Astrocyte (in vitro differentiated cells and primary cell): ENCODE measurements around the gene ADGRG6. TPM values are rescaled to one million over a fixed set of nuclear protein-coding genes. Genes with fewer than 3 reads are reported as not detected.

Experiments used
- DNase-seq: peaks from one replicate; pipeline ENCODE4 v3.0.0-alpha.2; 2010; ENCODE audit warnings: low read depth
- FAIRE-seq: peaks from 2 replicates; lab custom pipeline; 2011; peaks lifted over from hg19 to GRCh38; lab: Jason Lieb, UNC
- H2AFZ ChIP-seq: 2 replicates; pipeline ENCODE4 v1.6.0; 2012; ENCODE audit warnings: low read depth, low read length, inconsistent platforms
- H3K27ac ChIP-seq: 2 replicates; pipeline ENCODE4 v1.5.1; 2011; ENCODE audit warnings: low read depth, low read length, inconsistent platforms
- H3K27me3 ChIP-seq: 2 replicates; pipeline ENCODE4 v1.6.0; 2011; ENCODE audit warnings: low read length, inconsistent platforms; ENCODE audit not compliant: insufficient read depth
- H3K36me3 ChIP-seq: 2 replicates; pipeline ENCODE4 v1.5.1; 2011; ENCODE audit warnings: low read length, inconsistent platforms; ENCODE audit not compliant: insufficient read depth
- H3K4me1 ChIP-seq: 2 replicates; pipeline ENCODE4 v1.5.1; 2011; ENCODE audit warnings: low read length, inconsistent platforms; ENCODE audit not compliant: insufficient read depth
- H3K4me2 ChIP-seq: 2 replicates; pipeline ENCODE4 v1.6.0; 2012; ENCODE audit warnings: low read length, inconsistent platforms
- H3K4me3 ChIP-seq: 2 replicates; pipeline ENCODE4 v1.5.1; 2011; ENCODE audit warnings: low read depth, mild to moderate bottlenecking, low read length, inconsistent platforms; ENCODE audit not compliant: insufficient read depth
- H3K79me2 ChIP-seq: 2 replicates; pipeline ENCODE4 v1.6.0; 2012; ENCODE audit warnings: mild to moderate bottlenecking, low read length, inconsistent platforms; ENCODE audit not compliant: insufficient read depth
- H3K9ac ChIP-seq: 2 replicates; pipeline ENCODE4 v1.6.0; 2012; ENCODE audit warnings: mild to moderate bottlenecking, low read length, inconsistent platforms
- H3K9me3 ChIP-seq: 2 replicates; pipeline ENCODE4 v1.5.1; 2012; ENCODE audit warnings: low read depth, mild to moderate bottlenecking, low read length, inconsistent platforms; ENCODE audit not compliant: insufficient read depth
- H4K20me1 ChIP-seq: 2 replicates; pipeline ENCODE4 v1.6.0; 2012; ENCODE audit warnings: low read length, inconsistent platforms; ENCODE audit not compliant: insufficient read depth
- H3K27ac Mint-ChIP-seq: one replicate; pipeline ENCODE4 v1.8.0; 2021; ENCODE audit warnings: mild to moderate bottlenecking, mixed read lengths; ENCODE audit not compliant: unreplicated experiment
- H3K27me3 Mint-ChIP-seq: one replicate; pipeline ENCODE4 v1.8.0; 2021; ENCODE audit warnings: low read depth, mixed read lengths; ENCODE audit not compliant: unreplicated experiment
- H3K36me3 Mint-ChIP-seq: one replicate; pipeline ENCODE4 v1.8.0; 2021; ENCODE audit warnings: low read depth, mixed read lengths; ENCODE audit not compliant: unreplicated experiment
- H3K4me1 Mint-ChIP-seq: one replicate; pipeline ENCODE4 v1.8.0; 2021; ENCODE audit warnings: low read depth, mixed read lengths; ENCODE audit not compliant: unreplicated experiment
- H3K4me3 Mint-ChIP-seq: one replicate; pipeline ENCODE4 v1.8.0; 2021; ENCODE audit warnings: mild to moderate bottlenecking, moderate library complexity, mixed read lengths; ENCODE audit not compliant: unreplicated experiment
- H3K9me3 Mint-ChIP-seq: one replicate; pipeline ENCODE4 v1.8.0; 2021; ENCODE audit warnings: mild to moderate bottlenecking, mixed read lengths; ENCODE audit not compliant: unreplicated experiment
- EZH2 ChIP-seq: IDR thresholded peaks from 2 replicates; pipeline ENCODE4 v1.6.1; 2012; ENCODE audit warnings: mild to moderate bottlenecking, low read length, inconsistent platforms; ENCODE audit not compliant: insufficient read depth
- total RNA-seq: library from RNA; stranded (reverse); gene quantifications from 2 replicates; pipeline ENCODE4 v1.2.1, GENCODE V29; 2021
- TF ChIP-seq, protein P1 (sequence below): IDR thresholded peaks from 2 replicates; pipeline ENCODE4 v1.5.1; 2011; ENCODE audit warnings: low read depth, mild to moderate bottlenecking, inconsistent platforms, low read length, moderate library complexity; ENCODE audit not compliant: insufficient read depth

The ADGRG6 gene
- total RNA-seq, 1 donor from 2014 or later: 98.2 TPM

DNA sequence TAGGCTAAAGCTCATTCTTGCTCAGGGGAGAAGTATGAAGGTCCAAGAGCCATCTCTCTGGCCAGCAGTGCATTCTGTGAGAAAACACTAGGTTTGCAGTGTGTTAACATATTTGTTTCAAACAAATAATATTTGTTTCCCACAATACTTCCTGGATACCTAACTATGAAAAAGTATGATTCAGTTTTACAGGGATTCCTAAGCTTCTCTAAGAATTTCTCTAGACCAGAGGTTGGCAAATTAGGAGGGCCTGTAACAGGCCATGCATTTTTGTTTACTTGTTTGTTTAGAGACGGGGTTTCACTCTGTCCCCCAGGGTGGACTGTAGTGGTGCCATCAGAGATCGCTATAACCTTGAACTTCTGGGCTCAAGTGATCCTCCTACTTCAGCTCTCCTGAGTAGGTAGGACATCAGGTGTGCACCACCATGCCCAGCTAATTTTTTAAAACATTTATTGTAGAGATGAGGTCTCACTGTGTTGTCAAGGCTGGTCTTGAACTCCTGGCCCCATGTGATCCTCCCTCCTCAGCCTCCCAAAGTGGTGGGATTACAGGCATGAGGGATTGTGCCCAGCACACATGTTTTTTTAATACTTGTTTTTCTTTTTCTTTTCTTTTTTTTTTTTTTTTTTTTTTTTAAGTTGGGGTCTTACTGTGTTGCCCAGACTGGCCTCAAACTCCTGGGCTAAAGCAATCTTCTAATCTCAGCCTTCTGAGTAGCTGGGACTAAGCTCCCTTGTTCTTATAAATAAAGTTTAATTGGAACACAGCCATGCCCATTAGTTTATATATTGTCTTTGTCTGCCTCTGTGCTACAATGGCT lies 71.7 kb downstream of the ADGRG6 start:
- Histone ChIP-seq H3K79me2 (no peaks in the 10 kb centered on the region), H3K36me3 (no peaks in the 10 kb centered on the region), H3K27me3 (no peaks in the 10 kb centered on the region), H3K4me1 (peaks cover 29% of the 10 kb centered on the region), H3K9me3 (no peaks in the 10 kb centered on the region), H3K4me2 (no peak overlapping the region), H3K4me3 (no peak overlapping the region), H2AFZ (no peak overlapping the region), H3K9ac (no peak overlapping the region), H3K27ac (no peak overlapping the region), H4K20me1 (no peaks in the 10 kb centered on the region)
- Mint-ChIP-seq H3K9me3 (no peaks in the 10 kb centered on the region), H3K4me3 (no peak overlapping the region), H3K27ac (peak overlapping the region; percentile 93), H3K36me3 (peaks cover 2% of the 10 kb centered on the region), H3K27me3 (no peaks in the 10 kb centered on the region), H3K4me1 (peaks cover 51% of the 10 kb centered on the region)
- FAIRE-seq: no peak
- TF ChIP-seq, protein P1, sequence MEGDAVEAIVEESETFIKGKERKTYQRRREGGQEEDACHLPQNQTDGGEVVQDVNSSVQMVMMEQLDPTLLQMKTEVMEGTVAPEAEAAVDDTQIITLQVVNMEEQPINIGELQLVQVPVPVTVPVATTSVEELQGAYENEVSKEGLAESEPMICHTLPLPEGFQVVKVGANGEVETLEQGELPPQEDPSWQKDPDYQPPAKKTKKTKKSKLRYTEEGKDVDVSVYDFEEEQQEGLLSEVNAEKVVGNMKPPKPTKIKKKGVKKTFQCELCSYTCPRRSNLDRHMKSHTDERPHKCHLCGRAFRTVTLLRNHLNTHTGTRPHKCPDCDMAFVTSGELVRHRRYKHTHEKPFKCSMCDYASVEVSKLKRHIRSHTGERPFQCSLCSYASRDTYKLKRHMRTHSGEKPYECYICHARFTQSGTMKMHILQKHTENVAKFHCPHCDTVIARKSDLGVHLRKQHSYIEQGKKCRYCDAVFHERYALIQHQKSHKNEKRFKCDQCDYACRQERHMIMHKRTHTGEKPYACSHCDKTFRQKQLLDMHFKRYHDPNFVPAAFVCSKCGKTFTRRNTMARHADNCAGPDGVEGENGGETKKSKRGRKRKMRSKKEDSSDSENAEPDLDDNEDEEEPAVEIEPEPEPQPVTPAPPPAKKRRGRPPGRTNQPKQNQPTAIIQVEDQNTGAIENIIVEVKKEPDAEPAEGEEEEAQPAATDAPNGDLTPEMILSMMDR: no peak
- no peak for TF ChIP-seq EZH2
- no peak for DNase-seq

DNA sequence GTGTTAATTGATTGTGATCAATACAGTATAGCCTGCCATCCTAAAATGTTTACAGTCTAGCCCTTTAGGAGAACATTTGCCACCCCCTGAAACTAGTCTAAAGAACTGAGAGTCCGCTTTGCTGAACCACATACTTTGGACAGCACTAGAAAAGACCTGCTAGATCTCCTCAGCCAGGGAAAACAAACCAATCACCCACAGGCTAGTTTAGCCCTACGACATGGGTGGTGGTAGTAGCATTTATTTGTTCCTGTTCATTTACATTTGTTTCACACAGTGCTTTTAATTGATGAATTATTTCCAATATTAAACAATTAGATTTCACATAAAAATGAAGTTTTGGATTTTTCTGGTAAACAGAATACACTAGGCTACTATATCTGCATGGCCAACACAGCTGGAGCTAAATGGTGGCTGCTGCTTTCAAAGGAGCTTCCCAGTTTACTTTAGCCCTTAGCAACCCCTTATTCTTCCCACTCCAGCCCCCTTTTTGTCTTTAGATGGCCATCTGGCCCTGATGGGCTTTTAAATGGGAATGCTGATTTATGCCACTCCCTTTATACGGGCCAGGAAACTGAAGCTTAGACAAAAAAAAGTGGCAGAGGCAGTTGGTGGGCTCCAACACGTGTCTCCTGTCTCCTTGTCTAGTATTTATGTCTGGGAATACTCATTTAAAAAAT lies 72.4 kb downstream of the ADGRG6 start:
- no peaks in the 10 kb centered on the region for H3K9me3 Mint-ChIP-seq
- DNase-seq: no peak
- Histone ChIP-seq H3K9ac (no peak overlapping the region), H2AFZ (no peak overlapping the region), H3K27ac (peak overlapping the region; percentile 73), H3K9me3 (no peaks in the 10 kb centered on the region), H3K36me3 (no peaks in the 10 kb centered on the region), H3K4me2 (no peak overlapping the region), H3K4me1 (peaks cover 31% of the 10 kb centered on the region), H3K79me2 (no peaks in the 10 kb centered on the region), H3K4me3 (no peak overlapping the region), H4K20me1 (no peaks in the 10 kb centered on the region), H3K27me3 (no peaks in the 10 kb centered on the region)
- no peak overlapping the region for H3K4me3 Mint-ChIP-seq
- no peak for FAIRE-seq
- peak overlapping the region; percentile 93 for H3K27ac Mint-ChIP-seq
- TF ChIP-seq EZH2: no peak
- TF ChIP-seq, protein P1: no peak
- peaks cover 2% of the 10 kb centered on the region for H3K36me3 Mint-ChIP-seq
- no peaks in the 10 kb centered on the region for H3K27me3 Mint-ChIP-seq
- peaks cover 59% of the 10 kb centered on the region for H3K4me1 Mint-ChIP-seq
